Forelimb muscle (tissue), 1 donor: ENCODE results near the gene GRIK4. TPM values are rescaled to one million over a fixed set of nuclear protein-coding genes. Genes with fewer than 3 reads are reported as not detected.

ENCODE experiments used
- DNase-seq: peaks from one replicate; pipeline ENCODE4 v3.0.0-alpha.2; 2013; ENCODE audit warnings: low read depth
- polyA plus RNA-seq: library from polyadenylated mRNA; unstranded; fragments of 120-200 nt; gene quantifications from one replicate; pipeline ENCODE4 v1.2.1, GENCODE V29; 2013; ENCODE audit not compliant: insufficient read length

GRIK4 gene
- polyA plus RNA-seq, 1 donor: 0.23 TPM

DNA sequence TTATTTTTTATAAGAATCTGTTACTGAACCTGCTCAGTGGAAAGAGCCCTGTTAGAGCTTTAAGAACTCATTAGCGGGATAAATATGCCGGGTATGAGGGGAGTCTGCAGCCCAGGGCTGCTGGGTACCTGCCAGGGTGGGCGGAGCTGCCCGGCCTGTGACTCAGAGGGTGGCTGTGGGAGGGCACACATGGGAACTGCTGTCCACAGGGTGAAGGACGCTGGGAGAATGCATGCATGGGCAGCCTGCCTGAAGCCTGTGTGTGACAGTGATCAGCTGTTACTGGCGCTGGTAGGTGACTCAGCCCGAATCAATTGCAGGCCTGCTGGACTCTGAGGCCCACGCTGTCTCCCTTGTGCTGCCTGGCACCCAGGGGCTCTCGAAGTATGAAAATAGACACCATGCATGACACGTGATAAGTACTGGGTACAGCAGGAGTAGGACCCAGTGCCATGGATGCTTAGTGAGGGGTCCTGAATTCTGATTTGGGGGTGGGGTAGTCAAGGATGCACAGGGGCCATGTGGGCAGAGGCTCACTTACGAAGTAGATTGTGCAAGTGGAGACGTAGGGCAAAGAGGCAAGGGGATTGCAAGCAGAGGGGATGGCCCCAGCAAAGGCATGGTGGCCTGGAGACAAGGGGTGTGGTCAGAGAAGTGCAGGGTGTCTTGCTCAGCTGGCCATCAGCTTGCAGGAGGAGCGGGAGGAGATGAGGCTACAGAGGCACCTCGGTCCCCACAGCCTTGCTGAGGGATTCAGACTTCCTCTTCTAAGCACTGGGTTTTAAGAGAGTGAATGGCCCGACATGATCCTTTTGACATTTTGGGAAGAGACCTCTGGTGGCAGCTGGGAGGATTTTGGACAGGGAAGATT, 36.5 kb downstream of the GRIK4 start:
- no peak for DNase-seq

DNA sequence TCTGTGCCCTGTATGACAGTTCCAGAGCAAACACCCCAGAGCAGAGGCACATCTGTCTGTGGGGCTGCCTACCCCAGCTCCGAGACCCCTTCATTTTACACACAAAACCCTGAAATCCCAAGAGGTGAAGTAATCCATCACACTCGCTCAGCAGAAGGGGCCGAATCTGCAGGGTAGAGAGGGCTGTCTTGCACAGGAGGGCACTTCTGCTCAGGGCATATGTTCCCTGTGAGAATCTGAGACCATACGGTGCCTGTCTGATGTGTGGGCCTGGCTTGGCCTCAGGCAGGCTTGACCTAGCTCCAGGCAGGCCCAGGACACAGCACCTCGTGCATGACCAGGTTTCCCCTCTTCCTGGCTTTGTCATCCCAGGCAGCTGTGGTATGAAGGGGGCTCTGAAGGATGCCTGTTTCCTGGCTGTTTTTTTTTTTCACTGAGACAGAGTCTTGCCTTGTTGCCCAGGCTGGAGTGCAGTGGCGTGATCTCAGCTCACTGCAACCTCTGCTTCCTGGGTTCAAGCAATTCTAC, 37.2 kb downstream of the GRIK4 start:
- no peak for DNase-seq

DNA sequence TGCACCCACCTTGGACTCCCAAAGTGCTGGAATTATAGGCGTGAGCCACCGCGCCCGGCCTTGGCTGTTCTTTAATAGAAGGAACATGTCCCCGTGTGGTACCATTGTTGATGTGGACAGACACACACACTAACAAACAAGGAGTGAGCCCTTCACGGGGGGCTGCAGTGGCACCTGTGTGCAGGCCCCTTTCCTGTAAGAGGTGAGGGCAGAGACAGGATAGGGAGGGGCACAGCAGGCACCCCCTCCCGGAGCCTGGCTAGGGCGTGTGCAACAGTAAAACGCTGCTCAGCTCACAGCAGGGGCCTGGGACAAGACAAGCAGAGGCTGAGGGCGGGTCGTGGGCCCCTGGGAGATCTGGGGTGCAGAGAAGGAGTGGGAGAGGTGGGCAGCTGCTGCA, 37.8 kb downstream of the GRIK4 start:
- no peak for DNase-seq

DNA sequence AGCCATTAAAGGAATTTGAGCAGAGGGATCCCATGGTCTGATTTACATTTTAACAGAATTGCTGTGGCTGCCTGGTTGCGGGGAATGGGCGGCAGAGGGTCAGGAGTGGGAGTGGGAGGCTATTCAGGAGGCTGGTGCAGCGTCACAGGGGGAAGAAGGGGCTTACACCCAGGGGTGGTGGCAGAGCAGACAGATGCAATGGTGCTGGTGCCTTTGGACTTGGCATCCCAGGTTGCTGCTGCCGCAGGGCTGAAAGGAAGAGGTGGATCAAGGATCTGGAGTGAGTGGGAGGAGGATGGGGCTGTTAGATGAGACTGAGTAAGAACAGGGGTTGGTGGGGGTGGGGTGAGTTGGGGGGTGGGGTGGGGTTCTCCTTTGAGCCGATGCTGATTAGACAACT, 38.5 kb downstream of the GRIK4 start:
- no peak for DNase-seq

DNA sequence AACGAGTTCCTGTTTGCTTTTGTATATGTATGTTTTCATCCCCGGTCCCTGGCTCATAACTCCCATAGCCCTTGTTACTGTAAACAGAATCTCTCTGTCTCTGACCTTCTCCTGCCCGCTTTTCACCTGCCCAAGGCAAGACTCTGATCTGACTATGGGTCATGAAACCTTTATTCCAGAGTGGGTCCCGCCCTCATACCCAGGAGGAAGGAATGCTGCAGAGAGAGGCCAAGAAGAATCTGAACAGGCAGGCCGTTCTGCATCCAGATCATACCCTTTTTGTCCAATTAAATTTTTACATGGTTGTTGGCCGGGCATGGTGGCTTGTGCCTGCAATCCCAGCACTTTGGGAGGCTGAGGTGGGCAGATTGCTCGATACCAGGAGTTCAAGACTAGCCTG, 39.6 kb downstream of the GRIK4 start:
- DNase-seq: no peak

DNA sequence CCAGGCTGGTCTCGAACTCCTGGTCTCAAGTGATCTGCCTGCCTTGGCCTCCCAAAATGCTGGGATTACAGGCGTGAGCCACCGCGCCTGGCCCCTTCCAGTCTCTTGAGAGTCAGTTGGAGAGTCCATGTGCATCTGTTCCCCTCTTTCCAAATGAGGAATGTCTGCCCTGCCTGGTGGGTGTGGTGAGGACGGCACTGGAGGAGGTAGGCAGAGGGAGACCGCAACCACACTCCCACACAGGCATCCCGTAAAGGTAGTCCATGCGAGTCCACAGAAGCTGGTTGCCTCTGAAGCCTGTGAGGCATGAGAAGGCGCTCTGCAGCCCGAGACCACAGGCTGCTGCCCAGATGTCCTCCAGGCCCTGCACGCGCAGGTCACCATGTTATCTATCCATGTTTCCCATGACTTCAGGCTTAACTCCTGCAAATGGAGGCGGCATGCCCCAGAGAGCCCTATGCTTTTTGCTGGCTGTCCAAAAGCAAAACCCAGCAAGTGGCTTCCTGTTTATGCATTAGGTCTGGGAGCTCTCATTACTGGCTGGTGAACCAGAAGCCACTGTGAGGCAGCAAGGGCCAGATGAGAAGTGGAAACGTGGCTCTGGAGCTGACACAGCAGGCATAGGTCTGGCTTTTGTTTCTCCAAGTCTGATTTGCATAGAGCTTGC, 43.4 kb downstream of the GRIK4 start:
- DNase-seq: no peak

DNA sequence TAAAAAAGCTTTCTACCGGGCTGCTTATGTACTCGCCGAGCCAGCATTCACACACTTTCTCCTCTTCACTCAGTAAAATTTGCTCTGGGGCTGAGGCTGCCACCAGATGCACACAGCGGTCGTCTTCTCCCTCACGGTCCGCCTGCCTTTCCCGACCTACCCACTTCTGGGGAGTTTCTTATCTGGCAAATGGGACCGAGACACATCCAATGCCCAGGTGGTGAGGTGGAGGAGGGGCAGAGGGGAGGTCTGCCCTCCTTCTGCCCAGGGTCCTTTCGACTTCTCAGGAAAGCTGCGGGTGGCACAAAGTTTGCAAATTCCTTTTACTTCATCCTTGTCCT, 43.9 kb downstream of the GRIK4 start:
- DNase-seq: no peak

DNA sequence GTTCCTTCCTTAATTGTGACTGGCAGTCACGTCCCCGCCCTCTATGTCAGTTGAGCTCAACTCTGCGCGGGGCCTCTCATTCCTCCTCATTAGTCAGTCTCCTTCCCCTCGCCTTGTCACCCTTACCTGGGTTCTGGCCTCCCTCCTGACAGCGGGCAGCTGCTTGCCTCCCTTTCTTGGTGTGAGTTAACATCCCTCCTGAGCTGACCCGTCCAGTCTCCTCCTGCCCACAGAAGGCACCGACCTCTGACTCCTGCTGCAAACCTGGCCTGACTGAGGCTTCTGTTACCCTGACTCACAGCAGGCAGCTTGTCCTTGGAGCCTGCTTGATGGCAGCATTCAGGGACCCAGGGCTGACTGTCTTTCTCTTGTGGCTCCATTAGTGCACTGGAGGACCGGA, 45.2 kb downstream of the GRIK4 start:
- no peak for DNase-seq

DNA sequence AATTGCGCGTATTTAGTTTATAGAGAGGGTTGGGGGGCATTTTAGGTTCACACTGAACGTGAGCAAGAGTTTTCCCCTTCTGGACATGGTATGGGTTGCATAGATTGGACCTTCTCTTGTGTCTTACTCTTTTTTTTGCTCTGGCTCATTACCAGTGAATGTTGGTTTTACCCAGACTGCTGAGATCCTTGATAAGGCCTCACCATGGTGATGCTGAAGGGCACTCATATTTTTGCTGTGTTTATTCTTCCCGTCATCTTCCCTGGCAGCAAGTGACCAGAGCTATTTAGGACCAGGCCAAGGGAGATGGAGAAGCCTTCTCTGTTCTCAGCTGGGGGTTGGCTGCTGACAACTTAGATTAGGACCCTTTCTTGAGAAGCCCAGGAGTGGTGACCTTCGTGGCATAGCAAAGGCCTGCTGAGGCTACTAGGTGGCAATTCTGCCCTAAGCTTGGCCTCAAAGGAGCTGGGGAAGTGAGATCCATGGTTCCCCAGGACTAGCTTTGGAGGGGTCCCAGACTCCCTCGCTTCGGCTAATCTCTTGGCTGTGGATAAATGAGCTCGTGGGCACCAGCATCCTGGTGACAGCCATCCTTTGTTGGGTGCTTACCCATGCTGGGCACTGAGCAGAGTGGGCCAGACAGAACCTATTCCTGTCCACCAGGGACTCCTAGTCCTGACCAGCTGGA, 47.3 kb downstream of the GRIK4 start:
- DNase-seq: no peak

DNA sequence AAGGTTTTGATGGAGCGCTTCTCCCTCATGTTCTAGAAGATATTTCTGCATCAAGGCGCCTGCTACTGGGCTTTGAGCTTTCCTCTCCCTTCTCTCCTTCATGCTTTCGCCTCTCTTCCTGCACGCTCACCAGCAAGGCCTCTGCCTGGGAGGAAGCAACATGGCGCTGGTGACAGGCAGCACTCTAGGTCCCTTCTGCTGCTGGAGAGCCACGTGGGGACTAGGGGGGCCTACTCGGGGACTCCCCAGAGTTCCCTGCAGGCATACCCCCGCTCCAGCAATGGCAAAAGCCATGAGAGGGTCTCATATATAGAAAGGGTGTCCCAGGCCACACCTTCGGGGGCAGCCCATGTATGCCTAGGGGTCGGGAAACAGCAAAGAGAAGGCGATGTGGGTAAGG, 49.7 kb downstream of the GRIK4 start:
- DNase-seq: no peak

DNA sequence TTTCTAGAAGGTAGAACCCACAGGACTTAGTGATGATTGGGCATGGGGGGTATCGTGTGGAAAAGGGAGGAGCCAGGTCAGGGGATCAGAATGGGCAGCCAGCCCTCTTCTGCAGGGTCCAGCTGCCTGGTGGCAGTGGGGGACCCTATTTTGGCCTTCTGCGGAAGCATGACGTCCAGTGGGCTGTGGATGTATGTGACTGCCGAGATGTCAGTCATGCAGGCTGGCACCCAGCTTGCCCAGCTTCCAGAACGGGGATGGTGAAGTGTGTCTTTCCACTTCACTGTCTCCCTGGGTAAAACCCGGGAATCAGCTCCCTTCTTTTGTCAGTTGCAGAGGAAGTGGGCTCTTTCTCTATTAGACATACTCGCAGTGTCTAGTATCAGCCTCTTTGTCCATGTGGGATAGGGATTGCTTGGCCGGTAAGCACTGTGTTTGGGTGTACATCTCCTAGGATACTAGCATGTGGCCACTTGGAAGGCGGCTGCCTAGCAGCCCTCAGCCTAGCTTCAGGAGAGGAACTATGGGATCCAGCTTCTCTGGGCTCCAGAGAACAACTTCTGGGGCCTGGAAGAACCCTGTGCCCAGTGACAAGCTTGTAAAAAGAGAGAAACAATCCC, 51.4 kb downstream of the GRIK4 start:
- peak; percentile 67 for DNase-seq

DNA sequence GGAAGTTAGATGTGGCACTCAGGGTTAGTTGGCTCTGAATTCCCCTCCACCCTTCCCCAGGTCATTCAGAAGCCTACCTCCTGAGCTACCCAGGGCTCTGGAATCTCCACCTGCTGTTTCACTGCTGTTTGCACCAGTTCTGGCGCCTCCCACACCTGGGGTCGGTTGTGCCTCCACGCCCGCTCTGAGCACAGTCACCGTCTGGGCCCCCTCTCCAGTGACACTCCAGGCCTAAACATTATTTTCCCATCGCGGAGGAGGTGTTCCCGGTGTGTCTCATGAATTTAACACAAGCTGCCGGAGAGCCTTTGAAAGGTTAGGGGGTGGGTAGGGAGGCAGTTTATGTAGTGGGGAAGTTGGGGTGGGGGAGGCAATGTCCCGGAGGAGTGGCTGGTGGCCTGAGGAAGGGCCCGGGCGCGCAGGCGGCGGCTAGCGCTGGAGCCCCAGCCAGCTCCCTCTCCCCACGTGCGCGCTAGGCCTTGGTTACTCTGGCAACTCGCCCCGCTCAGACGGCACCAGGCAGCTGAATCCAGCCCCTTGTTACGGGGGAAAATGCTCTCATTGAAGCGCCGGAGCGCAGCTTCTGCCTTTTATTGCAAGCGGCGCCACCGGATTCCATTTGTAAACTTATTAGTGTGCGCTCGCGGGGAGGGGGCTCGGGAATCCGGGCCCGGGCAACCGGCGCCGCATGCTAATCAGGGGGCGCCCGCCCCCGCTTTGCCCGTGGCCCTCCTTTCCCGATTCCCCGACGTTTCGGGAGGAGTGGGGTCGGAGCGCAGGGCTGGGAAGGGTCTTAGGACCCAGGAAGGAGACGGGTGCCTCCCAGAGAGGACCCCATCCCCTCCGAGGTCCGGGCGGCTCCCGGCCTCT, 52.4 kb downstream of the GRIK4 start:
- peak; percentile 11 for DNase-seq

DNA sequence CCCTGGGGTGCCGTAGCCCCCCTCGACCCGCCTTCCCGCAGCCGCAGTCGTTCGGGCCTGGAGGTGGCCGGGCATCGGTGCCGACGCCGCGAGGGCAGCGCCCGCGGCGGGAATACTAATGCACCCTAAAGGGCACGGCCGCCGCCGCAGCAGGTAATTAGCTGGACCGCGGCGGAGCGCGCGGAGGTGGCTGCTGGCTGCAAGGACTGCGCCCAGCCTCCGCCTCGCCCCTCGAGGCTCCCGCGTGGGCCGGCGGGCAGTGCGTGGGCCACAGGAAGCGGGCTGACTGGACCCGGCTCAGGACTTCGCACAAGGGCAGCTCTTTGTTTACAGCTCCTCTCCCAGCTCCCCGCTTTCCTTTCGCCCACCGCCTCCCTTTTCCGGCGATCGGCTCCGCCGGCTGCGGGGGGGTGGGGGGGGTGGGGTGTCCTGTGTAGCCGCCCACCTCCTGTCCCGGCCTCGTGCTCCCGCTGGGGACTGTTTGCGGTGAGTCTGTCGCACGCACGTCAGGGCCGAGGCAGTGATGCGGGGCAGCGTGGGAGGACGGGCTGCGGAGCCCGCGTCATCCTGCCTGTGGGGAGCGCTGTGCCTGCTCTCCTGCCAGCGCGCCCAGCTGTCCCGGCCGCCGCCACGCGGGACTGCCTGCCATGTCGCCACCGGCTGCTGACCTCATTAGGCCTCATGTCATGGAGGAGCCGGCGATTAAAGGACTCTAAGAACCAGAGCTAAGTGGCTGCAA, 53.2 kb downstream of the GRIK4 start:
- no peak for DNase-seq

DNA sequence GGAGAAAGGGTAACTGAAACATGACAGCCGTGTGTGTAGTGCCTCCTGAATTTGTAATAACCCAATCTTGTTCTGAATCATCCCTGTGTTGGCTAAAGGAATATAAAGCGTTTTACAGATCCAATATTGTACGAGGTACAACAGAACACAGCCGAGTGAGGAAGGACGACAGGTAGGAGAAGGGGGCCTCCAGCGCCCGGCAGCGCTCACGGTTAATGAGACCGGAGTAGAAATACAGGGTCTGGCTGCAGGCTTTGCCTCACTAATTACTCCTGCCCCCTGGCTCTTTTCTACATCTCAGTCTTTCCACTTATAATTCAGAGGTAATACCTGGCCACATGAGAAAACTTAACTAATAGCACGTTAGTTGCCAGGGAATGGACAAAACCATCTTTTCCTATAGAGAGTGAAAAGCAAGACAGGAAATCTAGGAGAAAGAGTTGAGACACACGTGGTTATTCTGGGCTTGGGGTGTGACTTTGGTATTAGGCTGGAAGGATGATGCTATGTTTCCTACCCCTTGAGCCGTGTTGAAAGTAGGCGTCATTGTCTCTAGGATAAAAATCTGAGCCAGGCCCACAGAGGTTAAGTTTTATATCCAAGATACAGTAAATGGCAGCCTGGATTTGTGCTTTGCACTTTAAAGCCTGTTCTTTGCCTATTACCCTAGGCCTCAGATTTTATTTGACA, 54.1 kb downstream of the GRIK4 start:
- no peak for DNase-seq

DNA sequence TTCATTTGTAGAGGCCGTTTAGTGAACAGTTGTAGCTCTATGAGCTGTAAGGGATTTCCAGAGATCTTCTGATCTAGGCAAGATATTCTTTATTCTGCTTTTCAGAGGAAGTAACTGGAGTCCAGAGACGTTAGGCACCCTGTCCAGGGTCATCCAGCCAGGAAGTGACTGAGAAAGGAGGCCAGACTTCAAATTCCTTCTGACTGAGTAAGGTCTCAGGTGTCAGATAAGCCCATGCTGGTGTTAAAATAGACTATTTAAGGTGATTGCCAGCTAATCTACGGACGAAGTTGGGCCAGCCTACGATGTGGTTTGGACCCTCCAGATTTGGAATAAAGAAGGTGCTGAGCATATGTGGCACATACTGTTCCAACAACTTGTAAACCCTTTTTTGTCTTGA, 54.6 kb downstream of the GRIK4 start:
- no peak for DNase-seq

DNA sequence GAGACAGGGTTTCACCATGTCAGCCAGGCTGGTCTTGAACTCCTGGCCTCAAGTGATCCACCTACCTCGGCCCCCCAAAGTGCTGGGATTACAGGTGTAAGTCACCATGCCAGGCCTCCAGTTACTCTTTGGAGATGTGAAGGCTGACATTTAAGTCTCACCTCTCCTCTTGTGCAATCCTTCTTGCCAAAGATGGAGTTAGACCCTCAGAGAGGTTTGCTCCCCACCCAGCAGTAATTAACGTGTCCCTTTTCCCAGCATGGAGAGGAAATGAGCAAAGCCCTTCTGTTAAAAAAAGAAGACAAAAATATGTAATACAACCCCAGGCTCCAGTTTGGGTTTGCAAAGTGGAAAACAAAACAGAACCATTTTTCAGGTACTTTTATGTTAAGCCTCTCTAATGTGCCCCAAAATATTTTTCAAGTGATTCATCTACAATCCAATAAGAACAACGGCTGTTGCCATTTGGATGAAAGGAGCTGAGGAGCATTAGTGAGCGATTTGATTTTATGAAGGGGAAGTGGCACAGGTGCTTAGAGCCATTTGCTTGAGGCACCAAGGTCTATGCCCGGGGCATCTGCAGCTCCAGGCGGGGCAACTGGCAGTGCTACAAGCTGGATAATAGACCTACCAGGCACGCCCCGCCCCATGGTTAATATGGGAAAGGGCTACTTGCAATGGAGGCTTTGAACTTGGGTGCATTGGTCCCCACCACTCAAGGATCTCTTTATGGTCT, 57.2 kb downstream of the GRIK4 start:
- no peak for DNase-seq

DNA sequence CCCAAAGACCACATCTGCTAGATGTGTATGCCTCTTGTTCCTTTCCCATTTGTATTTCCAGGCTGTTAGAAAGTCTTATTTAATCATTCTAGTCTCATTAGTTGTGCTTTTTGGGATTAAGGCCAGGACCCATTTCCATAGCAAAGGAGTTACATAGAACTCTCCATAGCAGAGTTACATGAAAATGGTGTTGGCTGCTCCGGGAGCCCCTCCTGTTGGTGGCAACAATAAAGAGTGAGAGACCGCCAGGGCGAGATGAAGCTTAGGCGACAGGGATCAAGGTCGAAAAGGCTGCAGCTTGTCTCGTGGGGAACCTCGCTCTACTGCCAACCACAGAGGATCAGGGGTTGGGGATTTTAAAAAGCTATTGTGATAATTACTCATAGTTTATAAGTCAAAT, 58.3 kb downstream of the GRIK4 start:
- DNase-seq: no peak

DNA sequence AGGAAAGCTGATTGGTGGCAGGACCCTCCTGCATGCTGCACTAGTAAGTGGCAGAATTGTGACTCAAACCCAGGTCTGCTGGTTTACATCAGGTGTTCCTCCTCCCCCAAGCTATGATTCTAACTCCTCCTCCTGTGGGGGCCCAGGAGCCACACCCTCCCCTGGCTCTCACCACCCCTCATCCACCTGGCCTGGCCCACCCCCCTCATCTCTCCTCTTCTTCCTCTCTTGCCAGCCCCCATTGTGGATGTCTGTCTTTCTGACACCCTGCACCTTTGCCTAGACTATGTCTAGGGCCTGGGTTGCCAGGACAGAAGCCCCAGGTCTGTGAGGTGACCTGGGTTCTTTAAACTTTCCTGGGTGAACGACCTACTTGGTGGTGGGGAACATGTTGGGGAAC, 59.9 kb downstream of the GRIK4 start:
- DNase-seq: no peak

DNA sequence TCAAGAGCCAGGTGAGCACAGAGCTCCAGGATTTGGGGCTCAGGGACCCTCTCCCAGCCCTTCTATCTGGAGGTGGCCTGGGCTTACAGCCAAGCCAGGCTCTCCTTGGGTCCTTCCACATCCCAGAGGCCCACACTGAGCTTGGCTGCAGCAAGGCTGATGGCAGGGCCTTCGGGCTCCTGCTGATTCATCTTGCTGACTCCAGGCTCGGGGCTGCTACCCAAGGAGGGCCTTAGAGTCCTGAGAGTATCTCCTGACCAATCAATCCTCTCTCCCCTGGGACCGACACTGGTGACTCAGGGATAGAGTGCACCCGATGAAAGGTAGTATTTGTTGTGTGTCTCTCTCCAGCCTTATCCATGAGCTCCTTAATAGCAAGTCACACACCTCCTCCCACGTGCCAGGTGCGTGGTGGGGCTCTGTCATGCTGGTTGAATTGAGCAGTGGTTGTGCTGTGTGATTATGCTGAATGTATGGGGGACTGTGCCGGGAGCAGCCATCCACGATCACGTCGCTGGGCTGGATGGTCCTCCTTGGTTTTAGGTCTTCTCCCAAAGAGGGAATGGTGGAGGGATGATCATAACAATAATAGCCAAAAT, 62.3 kb downstream of the GRIK4 start:
- no peak for DNase-seq
